HL-60 (cell line): ENCODE results near the gene DNM3.

Experiments
- DNase-seq, 2 experiments: peaks; one replicate each; pipeline ENCODE4 v3.0.0-alpha.2; 2010 to 2020; ENCODE audit warnings: low read depth in 1 of 2, low spot score in 1 of 2
- H3K27ac ChIP-seq: fragments of 250-450 bp; sonication (Bioruptor Pico); replicated peaks from 2 replicates; pipeline ENCODE4 v1.5.1; 2020; ENCODE audit warnings: mild to moderate bottlenecking, moderate library complexity
- H3K27me3 ChIP-seq: fragments of 250-450 bp; sonication (Bioruptor Pico); 2 replicates; pipeline ENCODE4 v1.5.1; 2021; ENCODE audit warnings: mild to moderate bottlenecking, moderate library complexity; ENCODE audit not compliant: insufficient read depth, poor library complexity, severe bottlenecking
- H3K4me3 ChIP-seq: replicated peaks from 2 replicates; pipeline ENCODE4 v1.5.1; 2011; ENCODE audit warnings: mild to moderate bottlenecking, control low read depth, low read length; ENCODE audit not compliant: insufficient read depth
- CTCF ChIP-seq: IDR thresholded peaks from one replicate; pipeline ENCODE4 v1.5.1; 2011; ENCODE audit warnings: low read length, control low read depth, inconsistent platforms; ENCODE audit not compliant: insufficient read depth
- GABPA ChIP-seq: IDR thresholded peaks from 2 replicates; pipeline ENCODE4 v1.6.1; 2012; ENCODE audit warnings: low read depth
- POLR2AphosphoS5 ChIP-seq: IDR thresholded peaks from 2 replicates; pipeline ENCODE4 v1.6.1; 2012; ENCODE audit warnings: low read depth
- REST ChIP-seq: IDR thresholded peaks from 2 replicates; pipeline ENCODE4 v1.6.1; 2012; ENCODE audit warnings: low read depth; ENCODE audit not compliant: insufficient replicate concordance
- SPI1 ChIP-seq: IDR thresholded peaks from 2 replicates; pipeline ENCODE4 v1.6.1; 2012; ENCODE audit warnings: low read depth, mild to moderate bottlenecking, borderline replicate concordance

The DNM3 gene

GRCh38 chr1:172252958-172253357 is 411.7 kb downstream of the DNM3 start:
- no peaks in the 10 kb centered on the region for H3K27me3 ChIP-seq
- DNase-seq: no peak
- no peak overlapping the region for H3K27ac ChIP-seq
- no peak for TF ChIP-seq CTCF
- TF ChIP-seq REST: no peak
- TF ChIP-seq SPI1: no peak
- no peak for TF ChIP-seq GABPA
- no peak for TF ChIP-seq POLR2AphosphoS5
- no peak overlapping the region for H3K4me3 ChIP-seq

GRCh38 chr1:172254521-172255222 is 413.4 kb downstream of the DNM3 start:
- Histone ChIP-seq H3K27ac (no peak overlapping the region), H3K27me3 (no peaks in the 10 kb centered on the region)

More at GRCh38 chr1:172254521-172255222, 413.4 kb downstream of the DNM3 start:
- no peak for DNase-seq
- no peak overlapping the region for H3K4me3 ChIP-seq
- no peak for TF ChIP-seq GABPA
- no peak for TF ChIP-seq CTCF
- TF ChIP-seq POLR2AphosphoS5: no peak
- TF ChIP-seq SPI1: no peak
- no peak for TF ChIP-seq REST
